Left colon (tissue), 2 donors: ENCODE data around the gene HIPK4. TPM values are rescaled to one million over a fixed set of nuclear protein-coding genes. Genes with fewer than 3 reads are reported as not detected.
"Not testable (repeated sequence)": the region's sequence is repeated elsewhere in the genome, so short reads cannot be mapped to it uniquely, and the experiment has no call there.

ENCODE experiments used
- ATAC-seq: fragments of 200-7000 bp; cut with Tn5 transposase; one replicate; pipeline ENCODE4 v1.9.1; 2020; ENCODE audit warnings: mild to moderate bottlenecking, moderate library complexity
- DNase-seq, 2 donors: peaks; one replicate each; pipeline ENCODE4 v3.0.0-alpha.2; 2020
- intact Hi-C, 2 donors: fragments of 100-400 bp; cut with DNase I in 1 of 2; cut with micrococcal nuclease in 1 of 2; formaldehyde crosslinking; loops; one replicate each; pipeline versions ENCODE4 v1.11.2 to v1.14.0; 2022; cut with DNase I, micrococcal nuclease
- total RNA-seq, 2 donors: library from RNA; stranded (reverse); fragmentation: NEBNext Ultra II Directional; extraction: Animal tissue kit (Norgen Biotek cat#: 25700); gene quantifications; one replicate each; pipeline ENCODE4 v1.2.1, GENCODE V29; 2021
- donor health status: DM: no; HTN: no; CAD: no.
- donor health status: DM: yes; HTN: yes; CAD: no.

HIPK4 gene
- total RNA-seq, 2 donors from 2014 or later, result 0.11 TPM; not detected in 1

DNA sequence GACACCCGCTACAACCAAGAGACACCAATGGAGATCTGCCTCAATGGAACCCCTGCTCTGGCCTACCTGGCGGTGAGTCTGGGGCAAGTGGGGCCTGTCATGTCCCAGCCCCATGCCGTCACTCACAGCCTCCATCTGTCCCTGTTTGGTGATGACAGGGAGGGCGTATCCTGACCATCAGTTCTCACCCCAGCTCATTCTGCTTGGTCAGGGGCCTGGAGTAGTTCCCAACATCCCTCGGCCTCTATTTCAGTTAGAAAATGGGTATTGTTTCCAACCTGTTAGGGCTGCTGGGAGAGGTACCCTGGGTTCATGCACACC is 18.2 kb downstream of the HIPK4 start:
- no peak for DNase-seq
- intact Hi-C loops, result no loop called here
- ATAC-seq, result no peak

DNA sequence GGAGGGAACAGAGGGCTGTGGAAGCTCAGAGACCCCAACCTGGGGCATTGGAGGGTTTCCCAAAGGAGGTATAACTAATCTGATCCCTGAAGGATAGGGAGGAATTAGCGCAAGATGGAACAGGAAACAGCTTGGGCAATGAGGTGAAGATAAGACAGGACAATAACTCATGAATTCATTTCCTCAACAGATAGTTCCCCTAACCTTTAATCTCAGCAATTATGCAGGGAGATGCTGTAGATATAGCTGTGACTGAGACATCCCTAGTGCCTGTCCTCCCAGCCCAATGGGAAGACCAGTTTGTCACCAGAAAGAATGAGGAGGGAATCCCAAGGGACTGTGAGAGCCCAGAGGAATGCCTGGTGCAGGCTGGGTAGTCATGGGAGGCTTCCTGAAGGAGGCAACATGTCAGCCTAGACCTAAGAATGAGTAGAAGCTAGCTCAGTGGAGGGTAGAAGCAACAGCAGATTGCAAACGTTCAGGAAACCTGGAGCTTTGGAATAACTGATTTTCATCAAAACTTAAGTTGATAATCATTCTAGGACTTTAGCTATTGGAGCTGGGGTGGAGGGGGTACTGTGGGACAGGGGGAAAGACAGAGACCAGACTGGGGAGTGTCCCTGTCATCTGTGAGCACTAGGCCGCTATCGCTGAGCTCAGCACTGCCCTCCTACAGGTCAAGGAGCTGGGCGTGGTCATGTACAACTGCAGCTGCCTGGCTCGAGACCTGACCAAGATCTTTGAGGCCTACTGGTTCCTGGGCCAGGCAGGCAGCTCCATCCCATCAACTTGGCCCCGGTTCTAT is 18.8 kb downstream of the HIPK4 start:
- intact Hi-C loops, result no loop called here
- DNase-seq (no peak), ATAC-seq (no peak)

DNA sequence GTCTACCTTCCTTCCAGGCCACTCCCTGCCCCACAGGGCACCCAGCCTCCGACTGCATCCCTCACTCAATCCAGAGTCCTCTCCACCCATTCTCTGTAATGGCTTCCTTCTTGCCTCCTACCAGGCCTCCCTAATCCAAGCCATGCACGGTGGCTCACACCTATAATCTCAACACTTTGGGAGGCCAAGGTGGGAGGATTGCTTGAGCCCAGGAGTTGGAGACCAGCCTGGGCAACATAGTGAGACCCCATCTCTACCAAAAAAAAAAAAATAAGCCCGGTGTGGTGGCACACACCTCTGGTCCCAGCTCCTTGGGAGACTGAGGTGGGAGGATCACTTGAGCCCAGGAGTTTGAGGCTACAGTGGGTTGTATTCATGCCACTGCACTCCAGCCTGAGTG is 19.7 kb downstream of the HIPK4 start:
- intact Hi-C loops, ATAC-seq: not testable (repeated sequence)

DNA sequence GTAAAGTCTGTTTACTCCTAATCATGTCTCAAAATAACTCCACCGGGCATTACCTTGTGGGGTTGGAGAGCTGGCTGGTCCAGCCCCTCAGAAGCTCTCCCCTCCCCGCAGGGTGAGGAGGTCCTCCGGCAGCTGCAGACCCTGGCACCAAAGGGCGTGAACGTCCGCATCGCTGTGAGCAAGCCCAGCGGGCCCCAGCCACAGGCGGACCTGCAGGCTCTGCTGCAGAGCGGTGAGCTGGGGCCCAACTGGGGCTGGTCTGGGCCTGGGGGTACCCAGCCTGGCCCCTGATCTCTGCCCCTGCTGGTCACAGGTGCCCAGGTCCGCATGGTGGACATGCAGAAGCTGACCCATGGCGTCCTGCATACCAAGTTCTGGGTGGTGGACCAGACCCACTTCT is 20.2 kb downstream of the HIPK4 start:
- ATAC-seq (no peak), DNase-seq (no peak)
- intact Hi-C loops, result no loop called here

More for the DNA sequence above, 19.7 kb downstream of the HIPK4 start:
- not testable (repeated sequence) for DNase-seq

DNA sequence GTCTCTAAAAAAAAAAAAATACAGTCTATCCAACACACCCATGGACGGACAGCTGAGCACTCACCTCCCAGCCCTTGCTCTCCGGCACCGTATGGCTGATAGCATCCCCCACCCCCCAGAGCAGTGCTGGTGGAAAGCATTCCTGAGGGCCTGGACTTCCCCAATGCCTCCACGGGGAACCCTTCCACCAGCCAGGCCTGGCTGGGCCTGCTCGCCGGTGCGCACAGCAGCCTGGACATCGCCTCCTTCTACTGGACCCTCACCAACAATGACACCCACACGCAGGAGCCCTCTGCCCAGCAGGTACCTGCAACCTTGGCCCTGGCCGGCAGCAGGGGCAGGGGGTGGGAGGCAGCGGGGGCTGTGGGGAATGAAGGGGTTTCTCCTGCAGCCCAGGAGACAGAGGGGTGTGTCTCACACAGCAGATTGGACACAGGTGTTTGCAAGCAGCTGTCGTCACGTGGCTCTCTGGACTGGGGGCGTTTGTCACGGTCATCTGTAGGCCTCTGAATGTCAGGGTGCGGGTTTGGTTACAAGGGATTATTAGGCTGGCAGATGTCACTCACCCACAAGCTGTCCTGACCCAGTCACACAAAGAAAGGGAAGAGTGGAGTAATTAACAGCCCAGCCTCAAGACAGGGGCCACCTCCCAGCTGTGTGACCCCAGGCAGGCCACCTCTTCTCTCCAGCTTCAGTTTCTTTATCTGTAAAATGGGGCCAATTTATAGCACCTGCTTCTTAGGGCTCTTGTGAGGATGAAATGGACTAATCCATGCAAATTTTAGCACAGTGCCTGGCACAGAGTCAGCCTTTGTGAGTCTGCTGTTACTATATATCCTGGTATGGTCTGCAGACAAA is 22.2 kb downstream of the HIPK4 start:
- ATAC-seq (no peak), DNase-seq (no peak)
- intact Hi-C loops, result no loop called here

DNA sequence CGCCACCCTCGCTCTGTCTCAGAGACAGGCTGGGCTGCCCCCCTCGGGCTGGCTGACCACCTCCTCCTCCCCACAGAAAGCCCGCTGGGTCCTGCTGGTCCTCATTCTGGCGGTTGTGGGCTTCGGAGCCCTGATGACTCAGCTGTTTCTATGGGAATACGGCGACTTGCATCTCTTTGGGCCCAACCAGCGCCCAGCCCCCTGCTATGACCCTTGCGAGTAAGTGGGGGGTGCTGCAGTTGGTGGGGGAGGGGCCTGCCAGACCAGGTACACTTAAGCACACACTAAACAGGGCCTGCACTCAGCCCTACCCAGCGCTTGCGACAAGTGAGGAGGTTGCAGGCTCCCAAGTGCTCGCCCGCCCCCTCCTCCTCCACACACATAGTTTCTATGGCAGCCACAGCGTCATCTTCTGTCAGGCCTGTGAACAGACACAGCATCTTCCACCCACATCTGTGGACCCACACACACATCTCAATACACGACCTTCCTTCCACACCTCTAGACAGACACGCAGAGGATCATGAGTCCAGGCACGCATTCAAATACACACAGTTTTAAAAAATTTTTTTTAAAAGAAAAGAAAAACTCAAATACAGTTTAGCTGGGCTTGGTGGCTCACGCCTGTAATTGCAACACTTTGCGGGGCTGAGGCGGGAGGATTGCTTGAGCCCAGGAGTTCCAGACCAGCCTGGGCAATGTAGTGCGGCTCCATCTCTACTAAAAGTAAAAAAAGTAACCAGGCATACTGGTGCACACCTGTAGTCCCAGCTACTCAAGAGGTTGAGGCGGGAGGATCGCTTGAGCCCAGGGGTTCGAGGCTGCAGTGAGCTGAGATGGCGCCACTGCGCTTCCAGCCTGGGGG is 23.1 kb downstream of the HIPK4 start:
- ATAC-seq (no peak), DNase-seq (no peak)
- intact Hi-C loops, result no loop called here

DNA sequence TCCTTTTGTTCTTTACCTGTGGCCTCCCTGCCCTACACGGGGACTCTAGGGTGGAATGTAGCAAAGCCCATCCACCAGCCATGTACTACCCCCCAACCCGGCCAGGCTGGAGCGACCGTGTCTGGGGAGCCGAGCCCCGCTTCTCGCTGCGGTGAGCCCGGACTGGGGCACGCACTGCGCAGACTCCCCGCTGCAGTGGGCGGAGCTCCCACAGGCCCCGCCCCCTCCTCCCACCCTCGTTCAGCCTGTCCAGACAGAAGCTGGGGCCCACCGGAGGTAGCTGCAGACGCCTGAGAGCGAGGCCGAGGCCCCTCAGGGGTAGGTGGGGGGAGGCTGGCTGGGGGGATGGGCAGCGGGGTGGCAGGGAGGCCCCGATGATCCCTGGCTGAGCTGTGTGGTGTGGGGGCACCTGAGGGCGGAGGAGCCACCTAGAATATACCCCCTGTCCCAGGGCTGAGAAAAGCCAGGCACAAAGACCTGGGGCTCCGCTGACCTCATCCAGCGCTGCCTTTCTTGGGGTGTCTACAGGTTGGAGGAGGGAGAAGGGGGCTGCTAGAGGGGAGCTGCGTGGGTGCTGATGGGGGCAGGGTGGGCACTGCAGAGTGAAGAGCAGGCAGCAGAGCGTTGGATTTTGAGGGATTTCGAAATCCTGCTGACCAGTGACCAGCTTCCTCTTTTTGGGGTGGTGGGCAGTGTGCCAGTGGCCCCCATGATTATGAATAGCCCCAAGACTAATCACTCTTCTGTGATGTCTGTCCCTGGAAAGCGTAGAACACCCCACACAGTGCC is 24.2 kb downstream of the HIPK4 start:
- ATAC-seq, result no peak
- peak; percentile 39 to 50 for DNase-seq
- intact Hi-C loops, result no loop called here

DNA sequence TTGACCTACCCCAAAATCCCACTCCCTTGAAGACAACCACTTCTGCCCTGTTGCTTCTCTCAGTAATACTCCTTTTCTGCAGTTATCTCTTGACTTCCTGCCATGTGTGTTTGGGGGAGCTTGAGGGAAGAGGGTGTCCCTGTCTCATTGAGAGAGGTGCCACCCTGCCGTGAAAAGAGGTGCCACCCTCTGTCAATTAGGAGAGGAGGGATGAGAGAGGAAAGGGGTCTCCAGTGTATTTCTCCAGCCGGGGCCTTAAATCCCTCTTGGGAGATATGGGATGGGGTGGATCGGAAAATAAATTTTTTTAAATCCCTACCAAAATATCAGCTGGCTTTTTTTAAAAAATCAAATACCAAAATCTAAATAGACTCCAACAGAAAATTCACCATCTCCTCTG is 25.0 kb downstream of the HIPK4 start:
- no peak for ATAC-seq
- intact Hi-C loops, result no loop called here
- DNase-seq, result no peak

DNA sequence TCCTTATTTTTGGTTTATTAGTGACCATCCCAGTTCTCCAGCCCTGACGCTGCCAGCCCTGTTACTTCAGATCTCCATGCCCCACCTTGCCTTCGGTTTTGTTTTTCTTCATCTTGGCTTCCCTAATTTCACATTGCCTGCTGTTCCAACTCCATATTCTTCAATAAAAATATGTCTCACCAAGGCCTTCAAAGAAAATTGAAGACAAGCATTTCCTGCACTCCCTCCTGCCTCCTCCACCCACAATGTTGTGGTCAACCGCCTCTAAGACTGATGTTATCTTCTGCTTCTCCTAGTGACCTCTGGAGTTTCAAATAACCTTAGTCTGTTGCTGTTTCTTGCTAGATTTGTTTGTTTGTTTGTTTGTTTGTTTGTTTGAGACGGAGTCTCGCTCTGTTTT is 26.9 kb downstream of the HIPK4 start:
- DNase-seq (no peak), ATAC-seq (no peak)
- intact Hi-C loops, result no loop called here

DNA sequence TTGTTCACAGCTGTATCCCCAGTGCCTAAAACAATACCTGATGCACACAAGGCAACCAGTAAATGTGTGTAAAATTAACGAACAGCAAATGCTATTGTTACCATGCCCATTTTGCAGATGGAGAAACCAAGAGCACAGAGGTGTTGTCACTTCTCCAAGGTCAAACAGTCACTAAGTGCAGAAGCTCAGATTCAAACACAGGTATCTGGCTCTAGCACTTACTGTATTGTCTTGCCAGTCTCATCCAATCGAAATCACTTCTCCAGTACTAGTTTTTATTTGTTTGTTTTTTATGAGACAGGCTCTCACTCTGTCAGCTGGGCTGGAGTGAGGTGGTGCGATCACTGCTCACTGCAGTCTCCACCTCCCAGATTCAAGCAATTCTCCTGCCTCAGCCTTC is 27.8 kb downstream of the HIPK4 start:
- intact Hi-C loops, result no loop called here
- no peak for DNase-seq
- ATAC-seq, result no peak

DNA sequence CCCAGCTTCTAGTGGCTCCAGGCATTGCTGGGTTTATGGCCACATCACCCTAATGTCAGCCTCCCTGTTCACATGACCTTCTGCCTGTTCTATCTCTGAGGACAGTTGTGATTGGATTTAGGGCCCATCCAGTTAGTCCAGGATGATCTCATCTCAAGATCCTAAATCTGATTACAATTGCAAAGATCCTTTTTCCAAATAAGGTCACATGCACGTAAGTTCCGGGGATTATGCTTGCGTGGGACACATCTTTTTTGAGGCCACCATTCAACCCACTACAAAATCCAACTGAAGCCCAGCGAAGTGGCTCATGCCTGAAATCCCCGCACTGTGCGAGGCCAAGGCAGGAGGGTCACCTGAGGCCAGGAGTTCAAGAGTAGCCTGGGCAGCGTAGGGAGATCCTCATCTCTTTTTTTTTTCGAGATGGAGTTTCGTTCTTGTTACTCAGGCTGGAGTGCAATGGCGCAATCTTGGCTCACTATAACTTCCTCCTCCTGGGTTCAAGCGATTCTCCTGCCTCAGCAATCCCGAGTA is 29.2 kb downstream of the HIPK4 start:
- no peak for DNase-seq
- intact Hi-C loops, result no loop called here
- ATAC-seq, result no peak

DNA sequence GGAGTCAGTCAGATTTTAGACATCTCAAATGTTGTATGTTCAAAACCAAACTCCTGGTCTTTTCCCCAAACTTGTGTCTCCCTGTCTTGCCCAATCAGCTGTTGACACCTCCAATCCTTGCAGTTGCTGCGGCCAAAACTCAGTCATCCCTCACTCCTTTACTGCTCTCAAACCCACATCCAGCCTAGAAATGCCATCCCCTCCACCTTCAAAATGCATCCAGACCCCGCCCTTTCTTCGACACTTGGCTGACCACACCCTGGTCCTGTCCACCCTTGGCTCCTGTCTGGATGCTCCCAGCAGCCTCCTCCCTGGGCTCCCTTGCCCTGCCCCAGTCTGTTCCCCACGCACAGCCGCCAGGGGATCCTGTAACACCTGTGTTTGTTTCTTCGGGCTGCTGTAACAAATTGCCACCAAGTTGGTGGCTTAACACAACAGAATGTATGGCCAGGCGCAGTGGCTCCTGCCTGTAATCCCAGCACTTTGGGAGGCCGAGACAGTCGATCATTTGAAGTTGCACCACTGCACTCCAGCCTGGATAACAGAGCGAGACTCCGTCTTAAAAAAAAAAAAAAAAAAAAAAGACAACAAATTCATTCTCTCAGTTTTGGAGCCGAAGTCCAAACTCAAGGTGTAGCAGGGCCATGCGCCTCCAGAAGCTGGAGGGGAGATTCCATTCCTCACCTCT is 29.8 kb downstream of the HIPK4 start:
- intact Hi-C loops, result no loop called here

DNA sequence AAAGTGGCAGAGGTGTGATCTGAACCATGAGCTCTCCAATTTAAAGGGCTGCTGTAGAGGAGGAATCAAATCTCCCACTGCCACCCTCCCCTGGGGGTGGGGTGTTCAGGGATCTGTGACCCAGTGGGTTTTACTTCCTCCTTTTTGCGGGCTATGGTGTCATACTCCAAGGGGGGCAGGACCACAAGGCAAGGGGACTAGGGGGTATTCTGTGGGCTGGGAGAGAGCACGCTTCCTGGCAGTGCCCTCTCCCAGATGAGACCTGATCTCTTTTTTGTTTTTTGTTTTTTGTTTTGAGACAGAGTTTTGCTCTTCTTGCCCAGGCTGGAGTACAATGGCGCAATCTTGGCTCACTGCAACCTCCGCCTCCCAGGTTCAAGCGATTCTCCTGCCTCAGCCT is 31.2 kb downstream of the HIPK4 start:
- DNase-seq, result no peak
- intact Hi-C loops, result no loop called here
- ATAC-seq, result no peak

More for the DNA sequence above, 29.8 kb downstream of the HIPK4 start:
- ATAC-seq (no peak), DNase-seq (no peak)

DNA sequence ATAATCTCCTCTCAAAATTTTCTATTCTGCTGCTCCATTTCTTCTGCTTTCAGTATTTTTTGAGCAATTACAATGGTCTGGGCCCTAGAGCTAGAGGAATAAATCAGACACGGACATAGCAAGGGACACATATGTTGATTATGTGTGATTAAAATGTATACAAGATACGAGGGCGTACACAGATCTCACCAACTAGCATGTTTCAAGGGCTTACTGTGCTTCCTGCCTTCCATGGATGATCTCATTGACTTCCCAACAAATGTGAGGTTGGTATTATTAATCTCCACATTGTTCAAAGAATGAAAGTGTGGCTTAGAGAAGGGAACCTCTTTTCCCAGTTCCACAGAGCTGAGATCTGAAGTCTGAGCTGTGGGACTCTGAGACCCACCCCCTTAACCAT is 32.3 kb downstream of the HIPK4 start:
- intact Hi-C loops, result no loop called here

DNA sequence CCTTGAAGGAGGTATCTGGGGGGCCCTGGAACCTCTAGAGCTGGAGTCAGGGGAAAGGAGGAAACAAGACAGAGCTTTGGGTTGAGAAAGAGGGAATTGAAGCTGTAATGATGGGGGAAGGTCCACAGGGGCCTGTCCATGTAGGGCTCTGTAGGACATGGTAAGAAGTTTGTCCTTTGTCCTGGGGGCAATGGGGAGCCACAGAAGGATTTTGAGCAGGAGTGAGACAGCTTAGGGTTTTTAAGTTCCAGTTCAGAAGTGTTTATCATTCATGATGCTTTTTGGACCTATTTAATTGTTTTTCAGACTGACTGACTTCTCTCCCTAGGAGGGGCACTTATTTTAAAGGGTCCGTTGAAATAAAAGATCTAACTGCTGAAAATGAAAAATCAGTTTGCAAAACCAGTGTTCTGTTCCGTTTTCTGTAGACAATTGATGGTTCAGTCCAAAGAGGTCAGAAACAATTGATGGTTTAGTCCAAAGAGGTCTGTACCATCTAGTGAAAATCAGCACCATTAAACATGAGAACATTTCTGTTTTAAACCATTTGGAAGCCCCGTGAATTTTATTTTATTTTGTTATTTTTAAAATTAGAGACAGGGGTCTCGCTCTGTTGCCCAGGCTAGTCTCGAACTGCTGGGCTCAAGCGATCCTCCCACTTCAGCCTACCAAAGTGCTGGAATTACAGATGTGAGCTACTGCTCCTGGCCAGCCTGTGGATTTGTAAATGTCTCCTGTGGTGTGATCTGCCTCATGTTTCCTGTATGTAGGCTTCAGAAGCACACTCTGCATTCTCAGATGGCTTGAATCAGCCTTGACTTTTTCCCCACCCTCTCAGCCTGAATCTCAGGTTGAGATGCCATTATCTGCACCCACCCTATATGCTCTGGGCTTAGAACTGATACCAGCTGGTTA is 33.0 kb downstream of the HIPK4 start:
- ATAC-seq (no peak), DNase-seq (no peak)
- intact Hi-C loops, result no loop called here

More for the DNA sequence above, 32.3 kb downstream of the HIPK4 start:
- ATAC-seq (no peak), DNase-seq (no peak)

DNA sequence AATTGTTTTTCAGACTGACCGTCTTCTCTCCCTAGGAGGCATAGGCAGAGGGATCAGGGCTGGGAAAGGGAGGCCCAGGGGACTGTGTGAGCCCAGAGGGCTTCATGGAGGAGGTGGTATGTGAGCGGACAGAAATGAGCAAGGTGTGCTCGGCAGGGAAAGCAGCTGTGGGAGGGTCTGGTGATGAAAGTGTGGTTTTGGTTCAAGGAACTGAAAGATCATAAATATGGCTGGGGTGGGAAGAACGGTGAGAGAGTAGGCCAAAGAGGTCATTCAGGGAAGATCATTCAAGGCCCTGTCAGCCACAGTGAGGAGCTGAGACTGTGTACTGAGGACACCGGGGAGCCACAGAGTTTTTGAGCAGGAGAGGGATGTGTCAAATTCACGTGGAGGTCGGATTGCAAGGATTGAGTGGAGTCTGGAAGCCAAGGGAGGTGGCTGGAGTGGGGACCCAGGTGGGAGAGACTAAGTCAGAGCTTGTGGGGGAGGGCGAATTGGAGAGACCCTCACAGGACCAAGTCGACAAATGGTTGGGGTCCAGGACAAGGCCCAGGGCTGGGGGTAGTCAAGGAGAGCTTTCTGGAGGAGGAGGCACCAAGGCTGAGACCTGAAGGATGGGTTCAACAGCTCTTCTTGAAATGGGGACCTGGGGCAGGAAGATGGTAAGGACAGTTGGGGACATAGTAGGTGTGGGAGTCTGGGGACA is 33.9 kb downstream of the HIPK4 start:
- intact Hi-C loops, result no loop called here
- ATAC-seq (no peak), DNase-seq (no peak)
